Skeletal muscle tissue (tissue), 4 donors: Measurements from ENCODE around the gene LINGO1. TPM values are rescaled to one million over a fixed set of nuclear protein-coding genes. Genes with fewer than 3 reads are reported as not detected.

ENCODE experiments used
- H3K27ac ChIP-seq: one replicate; pipeline ENCODE4 v1.7.0; 2013; ENCODE audit warnings: mild to moderate bottlenecking, low read depth, low read length, inconsistent platforms
- H3K27me3 ChIP-seq, 3 donors: one replicate each; pipeline ENCODE4 v1.7.0; 2013; ENCODE audit warnings: low read length in 3 of 3; ENCODE audit not compliant: control insufficient read depth in 3 of 3, insufficient read depth in 3 of 3
- H3K36me3 ChIP-seq, 3 donors: one replicate each; pipeline ENCODE4 v1.7.0; 2013; ENCODE audit warnings: low read length in 3 of 3; ENCODE audit not compliant: control insufficient read depth in 3 of 3, insufficient read depth in 3 of 3
- H3K4me1 ChIP-seq, 3 donors: one replicate each; pipeline ENCODE4 v1.7.0; 2013; ENCODE audit warnings: low read length in 3 of 3, mild to moderate bottlenecking in 3 of 3; ENCODE audit not compliant: control insufficient read depth in 3 of 3, insufficient read depth in 3 of 3
- H3K4me3 ChIP-seq, 3 donors: one replicate each; pipeline ENCODE4 v1.7.0; 2013; ENCODE audit warnings: low read length in 3 of 3
- H3K9ac ChIP-seq, 3 donors: one replicate each; pipeline ENCODE4 v1.7.0; 2013; ENCODE audit warnings: low read length in 3 of 3, mild to moderate bottlenecking in 3 of 3, moderate library complexity in 2 of 3, low read depth in 1 of 3
- H3K9me3 ChIP-seq, 3 donors: one replicate each; pipeline ENCODE4 v1.7.0; 2013; ENCODE audit warnings: low read length in 3 of 3; ENCODE audit not compliant: control insufficient read depth in 3 of 3
- total RNA-seq: library from RNA; depleted of rRNA; stranded (reverse); fragments of >200 nt; gene quantifications from one replicate; pipeline ENCODE4 v1.2.3, GENCODE V29; 2014
- donor health status: Osteomylitis.

The LINGO1 gene
- total RNA-seq, 1 donor from 2014 or later: 3.7 TPM

DNA sequence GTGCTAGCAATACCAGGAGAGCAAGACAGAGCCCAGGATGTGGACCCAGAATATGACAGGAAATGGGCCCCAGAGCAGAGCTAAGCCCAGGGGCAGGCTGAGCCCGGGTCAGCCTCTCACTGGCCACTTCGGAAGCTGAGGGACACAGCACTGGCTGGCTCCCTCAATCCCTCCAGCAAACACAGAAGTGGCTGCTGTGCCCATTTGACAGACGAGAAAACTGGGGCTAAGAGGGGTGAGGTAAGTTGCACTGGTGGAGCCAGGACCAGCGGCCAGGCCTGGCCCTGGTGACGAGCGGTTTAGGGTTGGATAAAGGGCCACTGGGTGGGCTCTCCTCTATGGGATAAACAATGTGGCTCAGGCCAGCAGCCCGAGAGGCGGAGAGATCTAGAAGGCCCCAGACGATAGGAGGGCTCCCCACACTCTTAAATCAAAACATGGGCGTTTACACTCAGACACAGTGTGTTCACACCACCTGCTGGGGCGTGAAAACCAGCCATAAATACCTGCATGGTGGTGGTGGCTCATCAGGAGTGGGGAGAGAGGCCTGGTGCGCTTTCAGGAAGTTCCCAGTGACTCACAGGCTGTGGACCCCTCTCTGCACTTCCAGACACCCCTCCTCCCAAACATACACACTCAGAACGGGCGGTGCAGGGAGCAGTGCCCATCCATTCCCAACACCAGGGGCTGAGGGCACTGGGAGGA, 12.0 kb upstream of the LINGO1 start:
- H3K4me1 ChIP-seq: no peaks in the 10 kb centered on the region
- no peak overlapping the region for H3K9ac ChIP-seq
- H3K27me3 ChIP-seq: peaks cover 17 to 48% (median 23%) of the 10 kb centered on the region in 3 donors
- no peak overlapping the region for H3K4me3 ChIP-seq
- H3K36me3 ChIP-seq: no peaks in the 10 kb centered on the region
- no peak overlapping the region for H3K27ac ChIP-seq
- H3K9me3 ChIP-seq: no peaks in the 10 kb centered on the region

DNA sequence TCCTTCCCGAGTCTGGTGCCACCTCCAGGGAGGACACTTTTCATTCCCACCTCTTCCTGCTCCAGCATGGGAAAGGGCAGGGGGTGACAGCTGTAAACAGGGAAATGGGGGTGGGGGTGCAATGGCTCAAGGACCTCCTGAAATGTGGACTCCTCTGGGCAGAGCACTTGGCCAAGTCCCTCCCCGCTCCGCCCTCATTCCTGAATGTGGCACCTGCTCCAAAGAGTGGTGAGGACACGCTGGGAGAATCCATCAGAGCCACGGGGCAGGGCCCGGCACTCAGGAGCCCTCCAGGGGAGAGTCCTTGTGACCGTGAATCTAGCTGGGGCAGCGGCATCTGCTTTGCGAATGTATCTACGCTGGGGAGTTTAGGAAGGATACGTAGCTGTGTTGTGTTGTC, 11.1 kb upstream of the LINGO1 start:
- H3K4me3 ChIP-seq: no peak overlapping the region
- H3K27ac ChIP-seq: no peak overlapping the region
- H3K36me3 ChIP-seq: no peaks in the 10 kb centered on the region
- H3K4me1 ChIP-seq: no peaks in the 10 kb centered on the region
- H3K9ac ChIP-seq: no peak overlapping the region
- peaks cover 19 to 48% (median 29%) of the 10 kb centered on the region in 3 donors for H3K27me3 ChIP-seq
- H3K9me3 ChIP-seq: no peaks in the 10 kb centered on the region

- peaks cover 23 to 43% (median 31%) of the 10 kb centered on the region in 3 donors for H3K27me3 ChIP-seq
These were observed 10.2 kb upstream of the LINGO1 start for GRCh38 chr15:77642793-77643430.

GRCh38 chr15:77641999-77642398, 9.3 kb upstream of the LINGO1 start:
- Histone ChIP-seq H3K27ac (no peak overlapping the region), H3K27me3 (peaks cover 26 to 48% (median 34%) of the 10 kb centered on the region in 3 donors), H3K9me3 (no peaks in the 10 kb centered on the region), H3K9ac (no peak overlapping the region), H3K4me1 (no peaks in the 10 kb centered on the region), H3K4me3 (no peak overlapping the region), H3K36me3 (no peaks in the 10 kb centered on the region)

More at GRCh38 chr15:77642793-77643430, 10.2 kb upstream of the LINGO1 start:
- H3K4me3 ChIP-seq: no peak overlapping the region
- H3K9me3 ChIP-seq: no peaks in the 10 kb centered on the region
- no peaks in the 10 kb centered on the region for H3K4me1 ChIP-seq
- no peak overlapping the region for H3K27ac ChIP-seq
- H3K36me3 ChIP-seq: no peaks in the 10 kb centered on the region
- no peak overlapping the region for H3K9ac ChIP-seq

GRCh38 chr15:77640615-77641014, 7.9 kb upstream of the LINGO1 start:
- H3K4me1 ChIP-seq: no peaks in the 10 kb centered on the region
- no peak overlapping the region for H3K9ac ChIP-seq
- peaks cover 34 to 47% (median 37%) of the 10 kb centered on the region in 3 donors for H3K27me3 ChIP-seq
- no peaks in the 10 kb centered on the region for H3K36me3 ChIP-seq
- no peaks in the 10 kb centered on the region for H3K9me3 ChIP-seq
- no peak overlapping the region for H3K27ac ChIP-seq
- no peak overlapping the region for H3K4me3 ChIP-seq

GRCh38 chr15:77639431-77639830, 6.7 kb upstream of the LINGO1 start:
- peaks cover 42 to 52% (median 44%) of the 10 kb centered on the region in 3 donors for H3K27me3 ChIP-seq

DNA sequence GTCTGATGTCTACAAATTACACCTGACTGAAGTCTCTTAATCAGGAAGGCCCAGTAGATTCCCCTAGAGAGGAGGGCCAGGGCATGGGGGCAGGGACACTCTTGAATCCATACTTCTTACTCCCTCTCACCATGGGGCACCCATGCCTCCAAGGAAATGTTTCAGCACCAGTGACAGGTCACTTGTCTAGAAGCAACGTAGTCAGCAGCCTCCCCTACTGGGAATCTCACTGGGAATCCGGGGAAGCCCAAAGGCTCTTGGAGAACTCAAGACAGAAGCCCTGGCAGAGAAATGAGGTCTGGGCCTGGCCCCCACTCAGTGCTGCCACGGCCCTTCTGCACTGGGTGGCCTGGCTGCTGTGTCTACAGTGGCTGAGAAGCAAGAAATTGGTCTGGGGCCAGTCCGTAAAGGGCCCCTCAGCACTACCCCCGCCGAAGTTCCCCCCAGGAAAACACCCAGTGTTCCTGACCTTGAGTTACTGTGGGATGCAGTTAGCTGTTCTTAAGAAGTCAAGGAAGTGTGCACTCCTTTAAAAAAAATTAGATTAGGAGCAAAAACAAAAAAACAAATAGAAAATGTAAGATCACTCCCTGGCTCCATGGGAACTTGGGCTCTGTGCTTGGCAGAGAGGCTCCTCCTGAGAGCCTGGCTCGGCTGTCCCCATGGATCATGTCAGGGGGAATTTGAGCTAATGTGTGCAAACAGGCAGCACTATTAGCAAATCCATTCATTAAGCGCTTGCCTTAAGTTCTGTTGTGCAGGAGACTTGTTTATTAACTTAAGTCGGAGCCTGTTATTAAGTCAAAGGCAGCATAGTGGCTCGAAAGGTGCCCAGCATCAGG, 5.4 kb upstream of the LINGO1 start:
- no peak overlapping the region for H3K27ac ChIP-seq
- H3K9me3 ChIP-seq: no peaks in the 10 kb centered on the region
- peaks cover 51 to 58% (median 51%) of the 10 kb centered on the region in 3 donors for H3K27me3 ChIP-seq
- no peak overlapping the region for H3K9ac ChIP-seq
- H3K36me3 ChIP-seq: no peaks in the 10 kb centered on the region
- no peak overlapping the region for H3K4me3 ChIP-seq
- peaks cover 2 to 7% (median 7%) of the 10 kb centered on the region in 3 donors for H3K4me1 ChIP-seq

More at GRCh38 chr15:77639431-77639830, 6.7 kb upstream of the LINGO1 start:
- no peaks in the 10 kb centered on the region for H3K4me1 ChIP-seq
- no peak overlapping the region for H3K27ac ChIP-seq
- no peak overlapping the region for H3K4me3 ChIP-seq
- no peak overlapping the region for H3K9ac ChIP-seq
- H3K36me3 ChIP-seq: no peaks in the 10 kb centered on the region
- no peaks in the 10 kb centered on the region for H3K9me3 ChIP-seq

GRCh38 chr15:77636209-77636608, 3.5 kb upstream of the LINGO1 start:
- Histone ChIP-seq H3K36me3 (no peaks in the 10 kb centered on the region), H3K27me3 (peaks cover 53 to 59% (median 55%) of the 10 kb centered on the region in 3 donors)

GRCh38 chr15:77634266-77634962, 1.7 kb upstream of the LINGO1 start:
- no peak overlapping the region for H3K9ac ChIP-seq
- H3K9me3 ChIP-seq: no peaks in the 10 kb centered on the region
- no peak overlapping the region for H3K27ac ChIP-seq
- H3K4me1 ChIP-seq: peaks cover 3 to 20% (median 16%) of the 10 kb centered on the region in 3 donors
- peaks cover 61 to 73% (median 70%) of the 10 kb centered on the region in 3 donors for H3K27me3 ChIP-seq
- H3K4me3 ChIP-seq: no peak overlapping the region
- no peaks in the 10 kb centered on the region for H3K36me3 ChIP-seq

More at GRCh38 chr15:77636209-77636608, 3.5 kb upstream of the LINGO1 start:
- no peaks in the 10 kb centered on the region for H3K9me3 ChIP-seq
- H3K4me1 ChIP-seq: peaks cover 3 to 13% (median 12%) of the 10 kb centered on the region in 3 donors
- H3K27ac ChIP-seq: no peak overlapping the region
- no peak overlapping the region for H3K4me3 ChIP-seq
- no peak overlapping the region for H3K9ac ChIP-seq
